Stimulated activated naive B cell treated with anti-CD40 and anti-IgM and Interleukin-4, amounts not matched to agents 10 μg/mL and 1 μg/mL and 100 μg/mL, for 72 hours (primary cell): ENCODE results near the gene TEX36.
"Not testable (repeated sequence)": the region's sequence is repeated elsewhere in the genome, so short reads cannot be mapped to it uniquely, and the experiment has no call there.

Experiments used
- ATAC-seq, 2 donors: fragments of 150-1000 bp; cut with Tn5 transposase; replicated peaks; 2 replicates each; pipeline ENCODE4 v1.10.0; 2021; ENCODE audit warnings: moderate library complexity in 1 of 2
- DNase-seq: peaks from one replicate; pipeline ENCODE4 v3.0.0; 2021
- H3K27ac Mint-ChIP-seq: one replicate; pipeline ENCODE4 v1.8.0; 2022; ENCODE audit warnings: mild to moderate bottlenecking, mixed read lengths
- H3K27me3 Mint-ChIP-seq, 2 donors: one replicate each; pipeline ENCODE4 v1.8.0; 2022; ENCODE audit warnings: mixed read lengths in 2 of 2
- H3K36me3 Mint-ChIP-seq, 2 donors: one replicate each; pipeline ENCODE4 v1.8.0; 2022; ENCODE audit warnings: mixed read lengths in 2 of 2, mild to moderate bottlenecking in 1 of 2
- H3K4me1 Mint-ChIP-seq, 2 donors: one replicate each; pipeline ENCODE4 v1.8.0; 2022; ENCODE audit warnings: mixed read lengths in 2 of 2, mild to moderate bottlenecking in 1 of 2
- H3K4me3 Mint-ChIP-seq, 2 donors: one replicate each; pipeline ENCODE4 v1.8.0; 2022; ENCODE audit warnings: mild to moderate bottlenecking in 2 of 2, mixed read lengths in 2 of 2, moderate library complexity in 1 of 2
- H3K9me3 Mint-ChIP-seq, 2 donors: one replicate each; pipeline ENCODE4 v1.8.0; 2022; ENCODE audit warnings: mixed read lengths in 2 of 2, mild to moderate bottlenecking in 1 of 2

Gene TEX36

DNA sequence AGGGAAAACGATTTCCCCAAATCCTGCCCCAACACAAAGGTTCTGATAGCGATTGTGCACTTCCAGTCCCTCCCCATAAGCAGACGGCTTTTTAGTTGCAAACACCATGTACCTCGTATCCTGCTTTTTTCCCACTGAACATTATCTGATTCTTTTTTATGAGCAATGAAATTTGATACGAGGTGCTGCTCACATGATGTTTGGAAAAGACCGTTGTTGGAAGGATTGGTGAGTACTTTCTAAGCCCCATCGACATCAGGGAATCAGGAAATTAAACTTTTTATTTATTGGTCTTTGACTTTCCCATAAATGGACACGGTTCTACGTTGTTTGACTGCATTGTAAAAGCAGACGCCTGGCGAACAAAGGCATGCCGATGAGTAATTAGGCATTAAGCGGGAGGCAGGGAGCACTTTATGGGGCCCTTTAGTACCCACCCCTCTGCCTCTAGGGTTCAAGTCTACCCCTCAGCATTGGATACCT is 49.4 kb downstream of the TEX36 start:
- ATAC-seq (no peak), DNase-seq (no peak)
- Mint-ChIP-seq H3K9me3 (no peaks in the 10 kb centered on the region), H3K4me1 (no peaks in the 10 kb centered on the region), H3K4me3 (no peak overlapping the region), H3K36me3 (no peaks in the 10 kb centered on the region), H3K27me3 (peaks cover 13 to 37% of the 10 kb centered on the region in 2 donors), H3K27ac (no peak overlapping the region)

DNA sequence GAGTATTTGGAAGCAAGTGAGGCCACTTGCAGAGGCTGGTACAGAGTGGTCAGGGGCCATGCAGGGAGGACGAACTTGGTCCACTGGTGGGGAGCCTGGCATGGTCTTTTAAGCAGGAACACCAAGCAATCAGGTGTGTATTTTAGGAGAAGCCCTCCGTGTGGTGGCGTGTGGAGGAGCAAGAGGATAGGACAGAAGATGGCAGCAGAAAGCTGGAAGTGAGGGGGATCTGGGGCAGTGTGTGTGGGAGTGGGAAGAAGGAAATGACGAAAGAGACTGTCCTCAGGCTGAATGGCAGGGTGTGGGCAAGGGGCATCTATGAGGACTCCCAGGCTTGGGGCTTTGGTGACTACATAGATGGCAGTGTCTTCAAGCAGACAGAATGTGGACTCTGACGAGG is 51.2 kb downstream of the TEX36 start:
- Mint-ChIP-seq H3K27me3 (peaks cover 11 to 32% of the 10 kb centered on the region in 2 donors), H3K4me3 (no peak overlapping the region), H3K4me1 (no peaks in the 10 kb centered on the region), H3K36me3 (no peaks in the 10 kb centered on the region), H3K27ac (no peak overlapping the region), H3K9me3 (no peaks in the 10 kb centered on the region)
- ATAC-seq (no peak), DNase-seq (no peak)

DNA sequence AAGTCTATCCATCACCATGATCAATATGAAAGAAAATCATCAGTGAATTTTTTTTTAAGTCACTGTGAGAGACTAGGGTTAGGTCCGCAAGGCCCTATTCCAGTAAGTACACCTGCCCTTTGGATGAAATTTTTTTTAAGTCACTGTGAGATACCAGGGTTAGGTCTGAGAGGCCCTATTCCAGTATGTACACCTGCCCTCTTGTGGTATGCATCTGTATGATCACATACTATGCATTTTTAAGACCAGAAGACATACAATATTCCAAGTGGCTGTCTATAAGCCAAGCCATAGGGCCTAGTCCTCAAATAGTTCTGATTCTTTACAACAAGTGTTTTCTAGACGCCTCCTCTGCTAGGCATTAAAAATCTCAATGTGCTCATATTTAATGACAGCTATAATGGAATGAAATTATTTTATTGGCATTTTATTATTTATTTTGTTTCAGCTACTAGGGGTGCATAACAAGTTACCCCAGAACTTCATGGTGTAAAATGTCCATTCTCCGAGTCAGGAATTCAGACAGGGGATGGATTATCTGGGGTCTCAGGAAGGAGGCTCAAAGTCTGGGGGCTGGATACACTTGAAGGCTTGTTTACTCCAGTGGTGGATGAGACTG is 53.1 kb downstream of the TEX36 start:
- ATAC-seq (peak; percentile 64 to 71), DNase-seq (no peak)
- Mint-ChIP-seq H3K4me3 (no peak overlapping the region), H3K27me3 (peaks cover 17 to 45% of the 10 kb centered on the region in 2 donors), H3K9me3 (no peaks in the 10 kb centered on the region), H3K36me3 (no peaks in the 10 kb centered on the region), H3K4me1 (no peaks in the 10 kb centered on the region), H3K27ac (no peak overlapping the region)

GRCh38 chr10:125628104-125629049 is 54.6 kb downstream of the TEX36 start:
- ATAC-seq (no peak), DNase-seq (no peak)
- Mint-ChIP-seq H3K27me3 (peaks cover 21 to 42% of the 10 kb centered on the region in 2 donors), H3K36me3 (no peaks in the 10 kb centered on the region), H3K27ac (no peak overlapping the region), H3K9me3 (no peaks in the 10 kb centered on the region), H3K4me1 (no peaks in the 10 kb centered on the region), H3K4me3 (no peak overlapping the region)

DNA sequence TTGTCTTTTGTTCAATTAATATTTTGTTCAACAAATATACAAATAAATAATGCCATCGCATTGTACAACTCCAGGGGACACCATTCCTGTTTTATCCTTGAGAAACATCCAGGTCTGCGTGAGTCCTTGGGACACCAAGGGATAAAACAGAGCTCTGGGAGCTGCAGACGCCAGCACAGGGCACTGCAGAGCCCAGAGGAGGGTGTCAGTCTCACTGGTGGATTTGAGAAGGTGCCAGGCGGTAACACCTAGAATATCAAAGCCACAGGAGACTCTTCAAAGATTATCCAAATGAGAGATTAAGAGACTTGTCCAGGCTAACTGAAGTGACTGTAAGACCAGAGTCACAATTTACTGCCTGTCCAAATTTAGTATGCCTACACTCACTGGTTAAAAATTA is 55.3 kb downstream of the TEX36 start:
- Mint-ChIP-seq H3K27me3 (peaks cover 21 to 46% of the 10 kb centered on the region in 2 donors), H3K4me3 (no peak overlapping the region), H3K36me3 (no peaks in the 10 kb centered on the region), H3K27ac (no peak overlapping the region), H3K9me3 (no peaks in the 10 kb centered on the region), H3K4me1 (no peaks in the 10 kb centered on the region)
- ATAC-seq (no peak), DNase-seq (no peak)

GRCh38 chr10:125626671-125627070 is 56.3 kb downstream of the TEX36 start:
- H3K27me3 Mint-ChIP-seq = peaks cover 21 to 41% of the 10 kb centered on the region in 2 donors
- DNase-seq (no peak), ATAC-seq (no peak)
- no peak overlapping the region for H3K27ac Mint-ChIP-seq
- H3K9me3 Mint-ChIP-seq = peaks cover 2 to 4% of the 10 kb centered on the region in 2 donors
- no peaks in the 10 kb centered on the region for H3K36me3 Mint-ChIP-seq
- no peak overlapping the region for H3K4me3 Mint-ChIP-seq
- H3K4me1 Mint-ChIP-seq = no peaks in the 10 kb centered on the region

- no peak for DNase-seq
- no peak for ATAC-seq
- Mint-ChIP-seq H3K4me1 (no peaks in the 10 kb centered on the region), H3K9me3 (peaks cover 3 to 4% of the 10 kb centered on the region in 2 donors), H3K36me3 (no peaks in the 10 kb centered on the region), H3K27me3 (peaks cover 19 to 38% of the 10 kb centered on the region in 2 donors), H3K4me3 (no peak overlapping the region), H3K27ac (no peak overlapping the region)
These were observed 57.4 kb downstream of the TEX36 start for GRCh38 chr10:125625586-125625985.

GRCh38 chr10:125624800-125625199 is 58.2 kb downstream of the TEX36 start:
- Mint-ChIP-seq H3K27me3 (peaks cover 18 to 38% of the 10 kb centered on the region in 2 donors), H3K36me3 (no peaks in the 10 kb centered on the region), H3K9me3 (peaks cover 3 to 4% of the 10 kb centered on the region in 2 donors), H3K4me3 (no peak overlapping the region), H3K4me1 (no peaks in the 10 kb centered on the region), H3K27ac (no peak overlapping the region)
- DNase-seq = no peak
- ATAC-seq = no peak

DNA sequence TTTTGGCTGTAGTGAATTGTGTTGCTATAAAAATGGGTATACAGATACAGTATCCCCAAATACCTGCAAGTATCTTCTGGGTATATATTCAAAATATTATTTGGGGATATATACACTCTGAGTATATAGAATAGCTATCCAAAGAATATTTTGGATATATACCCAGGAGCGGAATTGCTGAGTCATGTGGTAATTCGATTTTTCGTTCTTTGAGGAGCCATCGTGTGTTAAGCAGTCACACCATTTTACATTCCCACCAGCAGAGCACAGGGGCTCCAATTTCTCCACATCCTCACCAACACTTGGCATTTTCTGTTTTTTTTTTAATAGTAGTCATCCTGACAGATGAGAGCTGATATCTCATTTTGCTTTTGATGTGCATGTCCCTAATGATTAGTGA is 61.9 kb downstream of the TEX36 start:
- Mint-ChIP-seq H3K4me3 (no peak overlapping the region), H3K36me3 (no peaks in the 10 kb centered on the region), H3K4me1 (no peaks in the 10 kb centered on the region), H3K27ac (no peak overlapping the region), H3K9me3 (peaks cover 4 to 5% of the 10 kb centered on the region in 2 donors), H3K27me3 (peaks cover 10 to 24% of the 10 kb centered on the region in 2 donors)
- ATAC-seq (no peak), DNase-seq (no peak)

- peaks cover 9 to 18% of the 10 kb centered on the region in 2 donors for H3K27me3 Mint-ChIP-seq
- no peak overlapping the region for H3K27ac Mint-ChIP-seq
- H3K4me1 Mint-ChIP-seq = no peaks in the 10 kb centered on the region
- peaks cover 5 to 8% of the 10 kb centered on the region in 2 donors for H3K9me3 Mint-ChIP-seq
- DNase-seq (no peak), ATAC-seq (no peak)
- H3K36me3 Mint-ChIP-seq = no peaks in the 10 kb centered on the region
- no peak overlapping the region for H3K4me3 Mint-ChIP-seq
These were observed 62.6 kb downstream of the TEX36 start for GRCh38 chr10:125620401-125620800.

GRCh38 chr10:125613062-125613461 is 69.9 kb downstream of the TEX36 start:
- H3K27ac Mint-ChIP-seq, H3K9me3 Mint-ChIP-seq, H3K27me3 Mint-ChIP-seq, DNase-seq, H3K4me1 Mint-ChIP-seq, H3K36me3 Mint-ChIP-seq, ATAC-seq, H3K4me3 Mint-ChIP-seq: not testable (repeated sequence)

DNA sequence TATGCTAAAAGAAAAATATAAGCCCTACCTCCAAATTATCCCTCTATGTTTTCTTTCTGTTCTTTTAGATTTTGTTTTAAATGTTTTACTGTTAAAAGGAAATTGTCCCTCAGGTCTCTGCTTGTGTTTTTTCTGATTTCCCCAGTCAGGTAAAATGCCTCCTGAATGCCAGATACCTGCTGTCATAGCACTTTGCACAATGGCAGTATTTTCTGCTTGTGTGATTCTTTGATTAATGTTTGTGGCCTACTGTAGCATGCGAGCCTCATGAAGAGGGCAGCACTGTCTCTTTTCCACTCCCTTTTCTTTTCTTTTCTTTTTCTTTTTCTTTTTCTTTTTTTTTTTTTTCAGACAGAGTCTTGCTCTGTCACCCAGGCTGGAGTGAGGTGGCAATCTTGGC is 71.2 kb downstream of the TEX36 start:
- Mint-ChIP-seq H3K36me3 (no peaks in the 10 kb centered on the region), H3K27ac (no peak overlapping the region), H3K4me1 (no peaks in the 10 kb centered on the region), H3K4me3 (no peak overlapping the region), H3K9me3 (peaks cover 3 to 4% of the 10 kb centered on the region in 2 donors), H3K27me3 (peaks cover 0 to 4% of the 10 kb centered on the region in 2 donors)
- ATAC-seq (no peak), DNase-seq (no peak)

DNA sequence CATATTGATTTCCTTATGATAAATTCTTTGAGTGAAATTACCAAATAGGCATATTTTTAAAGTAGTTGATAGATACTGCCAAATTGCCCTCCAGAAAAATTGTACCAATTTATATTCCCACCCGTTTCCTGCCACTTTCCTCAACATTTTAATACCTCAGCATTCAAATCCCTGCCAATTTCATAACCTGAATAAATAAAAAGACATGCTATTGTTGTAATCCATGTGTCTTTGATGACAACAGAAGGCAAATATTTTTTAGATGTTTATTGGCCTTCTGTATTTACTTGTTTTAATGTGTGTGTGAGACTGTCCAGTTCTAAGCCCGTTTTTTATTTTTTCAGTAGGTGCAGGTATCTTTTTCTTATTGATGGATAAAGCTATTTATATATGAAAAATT is 71.7 kb downstream of the TEX36 start:
- H3K27me3 Mint-ChIP-seq = peaks cover 0 to 4% of the 10 kb centered on the region in 2 donors
- no peak for DNase-seq
- no peaks in the 10 kb centered on the region for H3K36me3 Mint-ChIP-seq
- H3K4me1 Mint-ChIP-seq = no peaks in the 10 kb centered on the region
- peaks cover 3 to 4% of the 10 kb centered on the region in 2 donors for H3K9me3 Mint-ChIP-seq
- ATAC-seq = no peak
- H3K4me3 Mint-ChIP-seq = no peak overlapping the region
- no peak overlapping the region for H3K27ac Mint-ChIP-seq

DNA sequence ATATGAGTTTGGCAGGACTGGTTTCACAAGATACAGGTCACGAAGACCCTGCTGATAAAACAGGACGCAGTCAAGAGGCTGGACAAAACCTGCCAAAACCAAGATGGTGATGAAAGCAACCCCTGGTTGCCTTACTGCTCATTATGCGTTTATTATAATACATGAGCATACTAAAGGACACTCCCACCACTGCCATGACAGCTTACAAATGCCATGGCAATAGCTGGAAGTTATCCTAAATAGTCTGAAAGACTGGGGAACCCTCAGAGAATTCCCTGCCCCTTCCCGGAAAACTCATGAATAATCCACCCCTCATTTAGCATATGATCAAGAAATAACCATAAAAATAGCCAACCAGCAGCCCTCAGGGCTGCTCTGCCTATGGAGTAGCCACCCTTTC is 73.1 kb downstream of the TEX36 start:
- H3K9me3 Mint-ChIP-seq = peaks cover 0 to 3% of the 10 kb centered on the region in 2 donors
- no peak for DNase-seq

DNA sequence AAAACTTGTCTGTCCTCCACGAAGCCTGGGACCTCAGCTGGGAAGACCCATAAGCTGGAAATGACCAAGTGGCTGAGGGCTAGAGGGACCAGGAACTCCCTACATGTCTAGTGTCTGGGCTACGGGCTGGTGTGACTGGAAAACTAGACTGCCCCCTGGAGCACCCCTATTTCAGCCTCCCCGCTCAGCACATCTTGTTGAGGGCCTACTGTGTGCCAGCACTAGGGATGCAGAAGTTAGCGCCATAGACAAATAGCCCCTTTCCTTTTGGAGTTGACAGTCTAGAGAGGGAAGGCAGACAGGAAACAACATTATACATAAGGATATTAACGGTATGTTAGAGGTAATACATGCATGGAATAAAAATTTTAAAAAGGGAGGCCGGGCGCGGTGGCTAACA is 74.5 kb downstream of the TEX36 start:
- Mint-ChIP-seq H3K4me3 (no peak overlapping the region), H3K9me3 (peaks cover 0 to 3% of the 10 kb centered on the region in 2 donors), H3K27ac (no peak overlapping the region), H3K36me3 (no peaks in the 10 kb centered on the region), H3K27me3 (peaks cover 0 to 10% of the 10 kb centered on the region in 2 donors), H3K4me1 (no peaks in the 10 kb centered on the region)
- DNase-seq = no peak
- ATAC-seq = no peak

More for the DNA sequence above, 73.1 kb downstream of the TEX36 start:
- peaks cover 0 to 9% of the 10 kb centered on the region in 2 donors for H3K27me3 Mint-ChIP-seq
- no peaks in the 10 kb centered on the region for H3K36me3 Mint-ChIP-seq
- no peaks in the 10 kb centered on the region for H3K4me1 Mint-ChIP-seq
- no peak for ATAC-seq
- no peak overlapping the region for H3K4me3 Mint-ChIP-seq
- H3K27ac Mint-ChIP-seq = no peak overlapping the region
